Activated CD4-positive, CD25-positive, alpha-beta regulatory T cell treated with anti-CD3 and anti-CD28 coated beads, Interleukin-2, amount 50 U/mL, for 72 hours (primary cell): Measurements from ENCODE around the gene ALOX15.
"Not testable (repeated sequence)": the region's sequence is repeated elsewhere in the genome, so short reads cannot be mapped to it uniquely, and the experiment has no call there.

Experiments
- DNase-seq: peaks from one replicate; pipeline ENCODE4 v3.0.0; 2021

The ALOX15 gene

GRCh38 chr17:4652997-4653396, 11.5 kb upstream of the ALOX15 start:
- DNase-seq, result no peak

DNA sequence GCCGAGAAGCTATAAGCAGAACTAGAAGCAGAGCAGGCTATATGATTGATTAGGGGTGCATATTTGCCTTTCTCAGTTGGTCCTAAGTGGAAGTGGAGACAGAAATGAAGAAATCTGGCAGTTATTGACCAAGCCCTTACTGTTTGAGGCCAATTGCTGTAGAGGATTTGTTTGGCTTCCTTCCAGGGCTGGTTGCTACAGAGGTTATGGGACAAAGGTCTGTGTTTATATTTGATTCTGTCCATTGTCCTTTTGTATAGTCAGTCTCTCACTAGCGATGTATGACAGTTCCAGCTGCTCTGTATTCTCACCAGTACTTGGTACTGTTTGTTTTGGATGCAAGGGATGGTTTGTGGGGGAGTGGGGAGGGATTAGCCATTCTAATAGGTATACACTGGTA, 7.3 kb upstream of the ALOX15 start:
- DNase-seq, result no peak

DNA sequence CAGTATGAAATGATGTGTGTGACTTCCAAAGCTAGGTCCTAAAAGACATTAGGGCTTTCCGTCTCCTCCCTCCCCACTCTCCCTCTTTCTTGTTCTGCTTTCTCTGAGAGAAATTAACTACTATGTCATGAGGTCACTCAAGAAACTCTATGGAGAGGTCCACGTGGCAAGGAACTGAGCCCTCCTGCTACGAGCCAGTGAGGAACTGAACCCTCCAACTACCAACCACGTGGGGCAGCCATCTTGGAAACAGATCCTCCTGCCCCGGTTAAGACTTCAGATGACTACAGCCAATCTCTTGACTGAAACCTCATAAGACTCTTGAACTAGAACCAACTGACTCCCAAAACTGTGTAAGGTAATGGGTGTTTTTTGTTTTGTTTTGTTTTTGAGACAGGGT, 4.2 kb upstream of the ALOX15 start:
- no peak for DNase-seq

DNA sequence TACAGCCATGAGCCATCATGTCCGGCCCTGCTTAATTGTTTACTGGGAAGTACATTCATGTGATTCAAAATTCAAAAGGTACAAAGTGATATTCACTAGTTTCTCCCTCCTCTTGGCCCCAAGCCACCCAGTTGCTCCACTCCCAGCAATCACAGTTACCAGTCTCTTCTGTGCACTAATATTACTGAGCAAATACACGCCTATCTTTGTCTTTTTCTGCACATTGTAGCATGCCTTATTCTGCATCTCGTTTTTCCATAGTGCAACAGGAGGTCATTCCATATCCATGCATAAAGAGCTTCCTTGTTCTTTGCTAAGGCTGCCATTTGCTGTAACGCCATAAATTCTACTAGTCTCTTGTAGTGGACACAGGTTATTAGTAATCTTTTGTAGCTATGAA, 2.2 kb upstream of the ALOX15 start:
- DNase-seq, result no peak

DNA sequence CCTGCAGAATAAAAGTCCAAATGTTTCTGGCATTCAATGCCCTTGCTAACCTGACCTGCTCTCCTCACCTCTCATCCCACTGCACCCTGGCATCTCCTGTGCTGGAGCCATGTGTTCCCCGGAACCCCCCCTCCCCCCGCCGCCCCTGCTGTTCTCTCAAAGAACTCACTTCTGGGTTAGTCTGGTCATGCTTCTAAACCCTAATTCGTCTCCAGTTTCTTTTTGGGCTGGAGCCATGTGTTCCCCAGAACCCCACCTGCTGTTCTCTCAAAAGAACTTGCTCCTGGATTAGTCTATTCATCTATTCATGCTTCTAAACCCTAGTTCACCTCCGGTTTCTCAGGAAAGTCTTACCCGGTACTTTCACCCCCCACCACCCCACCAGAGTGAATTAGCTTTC, 808 bp upstream of the ALOX15 start:
- DNase-seq, result no peak

GRCh38 chr17:4640569-4641188, 799 bp downstream of the ALOX15 start:
- not testable (repeated sequence) for DNase-seq

DNA sequence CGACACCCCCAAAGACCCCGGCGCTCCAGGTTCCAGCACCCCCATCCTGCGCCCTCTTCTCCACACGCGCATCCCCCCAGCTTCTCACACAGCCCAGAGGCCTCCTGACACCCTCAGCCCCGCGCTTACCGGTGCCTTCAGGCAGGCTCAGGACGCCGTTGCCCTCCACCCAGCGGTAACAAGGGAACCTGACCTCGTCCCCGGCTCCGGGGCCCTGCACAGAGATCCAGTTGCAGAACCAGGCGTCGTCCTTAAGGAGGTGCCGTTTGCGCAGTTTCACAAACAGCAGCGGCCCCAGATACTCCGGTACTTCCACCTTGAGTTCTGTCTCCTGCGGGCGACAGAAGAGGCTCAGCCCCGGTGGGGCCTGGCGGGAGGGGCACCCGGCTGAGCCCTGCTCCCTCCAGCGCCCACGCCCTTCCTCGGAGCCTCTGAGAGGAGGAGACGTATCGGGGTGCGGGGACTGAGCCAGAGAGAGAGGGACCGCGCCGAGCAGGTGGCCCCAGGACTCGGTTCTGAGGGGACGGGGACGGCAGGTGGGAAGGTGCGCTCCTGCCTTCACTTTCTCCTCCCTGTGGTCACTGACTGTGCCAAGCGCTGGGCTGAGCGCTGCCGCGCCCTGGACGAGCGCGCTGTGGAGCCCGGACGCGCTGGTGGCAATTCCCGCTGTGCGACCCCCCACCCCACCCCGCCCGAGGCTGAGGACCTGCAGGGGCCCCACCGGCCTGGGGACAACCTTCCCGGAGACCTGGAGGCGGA, 2.0 kb downstream of the ALOX15 start:
- DNase-seq, result not testable (repeated sequence)

DNA sequence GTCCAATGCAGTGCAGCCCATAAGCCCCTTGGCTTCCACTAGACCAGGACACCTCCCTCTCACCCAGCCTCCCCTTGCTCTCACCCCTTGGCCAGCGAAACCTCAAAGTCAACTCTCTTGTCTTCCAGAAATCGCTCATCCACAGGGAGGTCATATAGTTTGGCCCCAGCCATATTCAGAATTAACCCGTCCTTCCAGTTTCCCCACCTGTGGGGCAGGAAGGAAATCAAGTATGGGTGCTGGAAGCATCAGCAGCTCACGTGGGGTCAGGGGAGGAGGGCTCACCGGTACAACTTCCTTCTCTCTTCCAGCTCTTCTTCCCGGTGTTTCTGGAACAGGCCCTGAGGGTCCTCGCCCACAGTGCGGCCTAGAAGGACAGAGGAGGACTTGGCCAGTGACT, 2.7 kb downstream of the ALOX15 start:
- not testable (repeated sequence) for DNase-seq

GRCh38 chr17:4636474-4637100, 4.9 kb downstream of the ALOX15 start:
- DNase-seq, result no peak

DNA sequence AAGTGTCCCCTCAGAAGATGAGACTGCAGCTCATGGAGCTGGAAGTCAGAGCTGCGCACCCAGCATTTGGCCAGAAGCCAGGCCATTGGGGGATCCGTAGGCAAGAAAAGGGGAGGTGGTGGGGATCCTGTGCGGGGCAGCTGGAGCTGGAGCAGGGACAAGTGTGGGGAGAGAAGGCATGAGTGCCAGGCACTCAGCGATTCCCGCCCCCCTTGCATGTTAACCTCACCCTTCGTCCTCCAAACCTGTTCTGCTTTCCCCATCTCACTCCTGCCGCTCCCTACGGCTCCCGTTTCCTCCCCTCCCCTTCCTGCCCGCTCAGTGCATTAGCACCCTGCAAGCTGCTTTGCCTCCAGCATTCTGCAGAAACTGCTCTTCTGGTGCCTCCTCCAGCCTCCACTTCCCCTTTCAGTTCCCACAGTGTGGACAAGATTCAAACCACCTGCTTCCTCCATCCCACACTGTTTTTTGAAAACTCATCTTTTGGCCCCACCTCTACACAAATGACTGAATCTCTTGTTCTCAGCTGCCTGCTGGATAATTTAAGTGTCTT, 5.6 kb downstream of the ALOX15 start:
- no peak for DNase-seq

DNA sequence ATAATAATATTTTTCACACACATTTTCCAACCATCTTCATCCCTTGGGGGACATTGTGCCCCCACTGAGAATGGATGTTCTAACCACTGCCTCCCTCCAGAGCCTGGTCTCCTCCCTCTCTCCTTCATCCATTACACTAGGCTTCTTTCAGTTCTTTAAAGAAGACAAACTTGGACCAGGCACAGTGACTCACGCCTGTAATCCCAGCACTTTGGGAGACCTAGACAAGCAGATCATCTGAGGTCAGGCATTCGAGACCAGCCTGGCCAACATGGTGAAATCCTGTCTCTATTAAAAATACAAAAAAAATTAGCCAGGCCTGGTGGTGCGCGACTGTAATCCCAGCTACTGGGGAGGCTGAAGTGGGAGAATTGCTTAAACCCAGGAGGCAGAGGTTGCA, 6.5 kb downstream of the ALOX15 start:
- DNase-seq, result no peak

DNA sequence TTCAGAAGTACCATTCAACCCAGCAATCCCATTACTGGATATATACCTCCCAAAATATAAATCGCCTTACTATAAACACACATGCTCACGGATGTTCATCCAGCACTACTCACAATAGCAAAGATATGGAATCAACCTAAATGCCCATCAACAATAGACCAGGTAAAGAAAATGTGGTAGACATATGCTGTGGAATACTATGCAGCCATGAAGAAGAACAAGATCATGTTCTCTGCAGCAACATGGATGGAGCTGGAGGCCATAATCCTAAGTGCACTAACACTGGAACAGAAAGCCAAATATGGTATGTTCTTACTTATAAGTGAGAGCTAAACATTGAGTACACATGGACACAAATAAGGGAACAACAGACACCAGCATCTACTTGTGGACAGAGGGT, 7.8 kb downstream of the ALOX15 start:
- no peak for DNase-seq

- no peak for DNase-seq
These were observed 8.9 kb downstream of the ALOX15 start for GRCh38 chr17:4632581-4632920.

- no peak for DNase-seq
These were observed 9.5 kb downstream of the ALOX15 start for GRCh38 chr17:4631836-4632580.

GRCh38 chr17:4631431-4631830, 10.0 kb downstream of the ALOX15 start:
- DNase-seq, result no peak

GRCh38 chr17:4626734-4627256, 14.7 kb downstream of the ALOX15 start:
- no peak for DNase-seq

GRCh38 chr17:4625181-4625617, 16.3 kb downstream of the ALOX15 start:
- no peak for DNase-seq

GRCh38 chr17:4624451-4624911, 17.0 kb downstream of the ALOX15 start:
- not testable (repeated sequence) for DNase-seq

- no peak for DNase-seq
These were observed 18.2 kb downstream of the ALOX15 start for GRCh38 chr17:4623249-4623648.

GRCh38 chr17:4622375-4622774, 19.1 kb downstream of the ALOX15 start:
- no peak for DNase-seq

DNA sequence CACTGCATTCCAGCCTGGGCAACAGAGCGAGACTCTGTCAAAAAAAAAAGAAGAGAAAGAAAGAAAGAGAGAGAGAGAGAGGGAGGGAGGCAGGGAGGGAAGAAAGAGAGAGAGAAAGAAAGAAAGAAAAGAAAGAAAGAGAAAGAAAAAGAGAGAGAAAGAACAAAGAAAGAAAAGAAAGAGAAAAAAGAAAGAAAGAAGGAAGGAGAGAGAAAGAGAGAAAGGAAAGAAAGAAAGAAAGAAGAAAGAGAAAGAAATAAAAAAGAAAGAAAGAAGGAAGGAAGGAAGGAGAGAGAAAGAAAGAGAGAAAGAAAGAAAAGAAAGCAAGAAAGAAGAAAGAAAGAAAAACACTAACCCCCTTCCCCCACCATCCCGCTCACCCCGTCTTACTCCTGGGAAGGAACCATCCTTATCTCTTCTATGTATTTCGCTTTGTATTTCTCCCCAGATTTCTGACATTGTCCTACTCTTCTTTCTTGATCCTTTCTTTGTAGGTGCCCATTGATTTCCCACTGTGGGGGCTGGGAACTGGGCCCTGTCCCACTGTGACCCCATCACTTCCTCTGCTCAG, 20.9 kb downstream of the ALOX15 start:
- no peak for DNase-seq

GRCh38 chr17:4617590-4618351, 23.7 kb downstream of the ALOX15 start:
- no peak for DNase-seq
